Muscle layer of colon (tissue), 2 donors: ENCODE results near the gene SETBP1.

Experiments
- H3K27ac ChIP-seq: one replicate; pipeline ENCODE4 v1.7.0; 2013; ENCODE audit warnings: low read depth, mild to moderate bottlenecking, low read length, moderate library complexity
- H3K27me3 ChIP-seq, 2 donors: one replicate each; pipeline ENCODE4 v1.7.0; 2013; ENCODE audit warnings: low read length in 2 of 2, mild to moderate bottlenecking in 2 of 2; ENCODE audit not compliant: insufficient read depth in 2 of 2, control insufficient read depth in 1 of 2
- H3K36me3 ChIP-seq: one replicate; pipeline ENCODE4 v1.7.0; 2013; ENCODE audit warnings: mild to moderate bottlenecking, low read length; ENCODE audit not compliant: insufficient read depth
- H3K4me1 ChIP-seq: one replicate; pipeline ENCODE4 v1.7.0; 2013; ENCODE audit warnings: mild to moderate bottlenecking, low read length; ENCODE audit not compliant: insufficient read depth
- H3K4me3 ChIP-seq, 2 donors: one replicate each; pipeline ENCODE4 v1.7.0; 2013; ENCODE audit warnings: low read length in 2 of 2, low read depth in 1 of 2, mild to moderate bottlenecking in 1 of 2, moderate library complexity in 1 of 2
- H3K9ac ChIP-seq: one replicate; pipeline ENCODE4 v1.7.0; 2013; ENCODE audit warnings: low read length
- H3K9me3 ChIP-seq: one replicate; pipeline ENCODE4 v1.7.0; 2013; ENCODE audit warnings: mild to moderate bottlenecking, low read length
- donor health status: abdominal sarcoma.
- donor health status: Adenocarcinoma of cecum.

The SETBP1 gene

GRCh38 chr18:44841221-44841620, 160.5 kb downstream of the SETBP1 start:
- Histone ChIP-seq H3K36me3 (no peaks in the 10 kb centered on the region), H3K4me1 (peaks cover 66% of the 10 kb centered on the region), H3K9ac (no peak overlapping the region), H3K27me3 (no peaks in the 10 kb centered on the region), H3K4me3 (no peak overlapping the region), H3K27ac (no peak overlapping the region), H3K9me3 (no peaks in the 10 kb centered on the region)

- no peak overlapping the region for H3K9ac ChIP-seq
- H3K9me3 ChIP-seq, result no peaks in the 10 kb centered on the region
- H3K27me3 ChIP-seq, result no peaks in the 10 kb centered on the region
- H3K4me3 ChIP-seq, result no peak overlapping the region
- no peaks in the 10 kb centered on the region for H3K36me3 ChIP-seq
- no peak overlapping the region for H3K27ac ChIP-seq
- H3K4me1 ChIP-seq, result peaks cover 60% of the 10 kb centered on the region
Observed at GRCh38 chr18:44841752-44842587, 161.3 kb downstream of the SETBP1 start.

GRCh38 chr18:44842588-44843412, 162.1 kb downstream of the SETBP1 start:
- H3K4me1 ChIP-seq, result peaks cover 67% of the 10 kb centered on the region
- no peak overlapping the region for H3K4me3 ChIP-seq
- H3K27ac ChIP-seq, result no peak overlapping the region
- H3K27me3 ChIP-seq, result no peaks in the 10 kb centered on the region
- H3K9me3 ChIP-seq, result no peaks in the 10 kb centered on the region
- no peaks in the 10 kb centered on the region for H3K36me3 ChIP-seq
- H3K9ac ChIP-seq, result no peak overlapping the region

- H3K9me3 ChIP-seq, result no peaks in the 10 kb centered on the region
- H3K4me1 ChIP-seq, result peaks cover 62% of the 10 kb centered on the region
- no peaks in the 10 kb centered on the region for H3K36me3 ChIP-seq
- H3K27ac ChIP-seq, result no peak overlapping the region
- no peaks in the 10 kb centered on the region for H3K27me3 ChIP-seq
- no peak overlapping the region for H3K4me3 ChIP-seq
- no peak overlapping the region for H3K9ac ChIP-seq
Observed at GRCh38 chr18:44844486-44844885, 163.8 kb downstream of the SETBP1 start.

DNA sequence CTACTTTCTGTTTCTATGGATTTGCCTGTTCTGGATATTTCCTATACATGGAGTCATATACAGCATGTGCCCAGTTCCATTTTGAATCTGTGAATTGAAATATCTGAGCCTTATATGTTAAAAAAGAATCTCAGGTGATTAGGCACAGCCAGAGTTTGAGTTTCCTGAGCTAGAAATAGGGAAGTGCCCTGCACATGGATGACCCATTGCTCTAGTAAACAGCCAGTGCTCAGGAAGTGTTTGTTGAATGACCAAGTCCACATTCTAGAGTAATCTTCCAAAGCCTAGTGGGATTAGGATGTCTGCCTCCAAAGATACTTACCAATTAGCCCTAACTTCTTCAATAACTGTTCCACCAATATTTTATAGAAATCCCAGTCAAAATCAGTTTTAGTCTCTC, 165.8 kb downstream of the SETBP1 start:
- Histone ChIP-seq H3K4me1 (peaks cover 44% of the 10 kb centered on the region), H3K9me3 (no peaks in the 10 kb centered on the region), H3K27me3 (no peaks in the 10 kb centered on the region), H3K4me3 (no peak overlapping the region), H3K9ac (no peak overlapping the region), H3K36me3 (no peaks in the 10 kb centered on the region), H3K27ac (no peak overlapping the region)

GRCh38 chr18:44848644-44849335, 168.1 kb downstream of the SETBP1 start:
- H3K27ac ChIP-seq, result no peak overlapping the region
- H3K4me3 ChIP-seq, result no peak overlapping the region
- no peak overlapping the region for H3K9ac ChIP-seq
- no peaks in the 10 kb centered on the region for H3K9me3 ChIP-seq
- no peaks in the 10 kb centered on the region for H3K27me3 ChIP-seq
- H3K4me1 ChIP-seq, result peaks cover 33% of the 10 kb centered on the region
- no peaks in the 10 kb centered on the region for H3K36me3 ChIP-seq

DNA sequence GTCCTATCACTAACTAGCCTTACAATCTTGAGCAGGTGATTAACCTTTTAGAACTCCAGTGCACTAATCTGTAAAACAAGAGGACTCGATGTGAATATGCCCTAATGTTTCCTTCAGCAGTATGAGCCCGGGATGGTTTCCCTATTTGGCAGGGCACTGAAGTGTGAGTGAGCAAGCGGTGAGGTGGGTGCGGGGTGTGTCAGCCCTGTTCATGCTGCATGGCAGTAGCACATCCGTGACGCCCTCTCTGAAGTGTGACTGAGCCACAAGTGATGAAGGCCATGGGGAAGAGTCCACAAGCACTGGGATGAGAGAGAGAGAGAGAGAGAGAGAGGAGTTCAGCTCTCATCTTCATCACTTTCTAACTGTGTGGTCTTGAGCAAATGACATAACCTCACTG, 168.7 kb downstream of the SETBP1 start:
- H3K4me1 ChIP-seq, result peaks cover 32% of the 10 kb centered on the region
- H3K36me3 ChIP-seq, result no peaks in the 10 kb centered on the region
- H3K27ac ChIP-seq, result no peak overlapping the region
- H3K9me3 ChIP-seq, result no peaks in the 10 kb centered on the region
- no peak overlapping the region for H3K4me3 ChIP-seq
- H3K27me3 ChIP-seq, result no peaks in the 10 kb centered on the region
- H3K9ac ChIP-seq, result no peak overlapping the region

DNA sequence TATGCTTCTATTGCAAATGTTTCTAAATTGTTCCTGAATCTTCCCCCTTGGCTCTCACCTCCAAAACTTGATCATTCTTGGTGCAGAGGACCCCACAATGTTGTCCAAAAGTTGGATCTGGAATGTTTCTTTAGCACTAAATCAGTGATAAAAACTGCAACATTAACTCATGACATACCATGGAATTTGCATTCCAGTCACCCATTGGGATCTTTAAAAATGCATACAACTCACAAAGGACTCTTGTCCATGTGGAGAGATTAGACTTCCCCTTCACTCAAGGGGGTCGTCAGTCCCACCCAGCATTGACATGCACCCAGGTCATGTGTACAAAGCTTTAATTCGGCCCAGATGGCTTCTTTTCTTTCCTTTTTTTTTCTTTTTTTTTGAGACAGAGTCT, 169.3 kb downstream of the SETBP1 start:
- H3K9me3 ChIP-seq, result no peaks in the 10 kb centered on the region
- no peaks in the 10 kb centered on the region for H3K27me3 ChIP-seq
- no peak overlapping the region for H3K27ac ChIP-seq
- no peak overlapping the region for H3K4me3 ChIP-seq
- peaks cover 32% of the 10 kb centered on the region for H3K4me1 ChIP-seq
- no peak overlapping the region for H3K9ac ChIP-seq
- no peaks in the 10 kb centered on the region for H3K36me3 ChIP-seq

DNA sequence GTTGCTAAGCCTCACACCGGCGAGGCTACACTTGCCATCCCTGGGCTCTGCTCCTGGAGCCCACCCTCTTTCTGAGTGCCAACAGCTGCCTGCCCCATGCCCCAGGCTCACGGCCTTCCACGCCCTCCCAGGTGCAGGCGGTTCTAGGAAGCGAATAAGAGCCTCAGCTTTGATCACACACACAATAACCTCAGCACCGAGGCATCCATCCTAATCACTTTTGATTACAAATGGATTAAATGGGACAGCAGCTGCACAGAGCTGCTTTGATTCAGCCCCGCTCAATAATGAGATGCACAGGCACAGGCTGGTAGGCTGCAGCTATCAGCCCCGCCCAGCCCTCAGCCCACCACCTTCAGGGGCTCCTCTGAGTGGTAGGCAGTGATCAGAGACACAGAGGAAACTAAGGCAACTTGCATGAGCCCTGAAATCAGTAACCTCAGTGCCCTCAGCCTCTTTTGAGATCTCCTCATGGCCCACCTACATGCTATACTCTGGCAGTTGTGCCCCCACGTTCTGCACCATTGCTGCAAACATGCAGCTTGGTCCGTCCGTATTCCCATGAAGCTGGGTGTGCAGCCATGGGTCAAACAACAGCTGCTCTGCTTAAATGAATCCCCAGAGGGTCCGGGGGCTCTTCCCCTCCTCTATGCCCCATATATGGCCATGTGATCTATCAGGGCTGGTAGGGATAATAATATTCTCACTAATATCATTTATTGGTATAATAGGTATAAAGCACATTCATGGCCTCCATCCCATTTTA, 171.4 kb downstream of the SETBP1 start:
- Histone ChIP-seq H3K4me3 (no peak overlapping the region), H3K9me3 (no peaks in the 10 kb centered on the region), H3K4me1 (peaks cover 38% of the 10 kb centered on the region), H3K9ac (no peak overlapping the region), H3K27me3 (no peaks in the 10 kb centered on the region), H3K27ac (no peak overlapping the region), H3K36me3 (no peaks in the 10 kb centered on the region)

DNA sequence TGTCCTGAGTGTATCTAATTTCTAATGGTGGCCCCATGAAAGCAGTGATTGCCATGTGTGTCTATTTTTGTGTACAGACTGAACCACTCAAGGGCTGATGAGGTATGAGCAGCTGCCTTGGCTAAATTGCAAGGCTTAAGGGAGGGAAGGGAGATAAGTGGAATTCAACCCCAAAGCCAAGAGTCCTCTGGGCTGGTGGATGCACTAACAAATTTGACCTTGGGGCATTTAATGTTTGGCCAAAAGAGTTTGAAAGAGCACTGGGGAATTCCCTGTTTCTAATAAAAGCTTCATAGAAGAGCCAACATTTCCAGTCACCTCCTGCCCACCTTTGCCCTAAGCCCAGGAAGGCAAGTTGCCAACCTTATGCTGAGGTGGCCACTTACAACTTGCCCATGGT, 172.1 kb downstream of the SETBP1 start:
- H3K4me1 ChIP-seq, result peaks cover 38% of the 10 kb centered on the region
- no peaks in the 10 kb centered on the region for H3K9me3 ChIP-seq
- peak overlapping the region; percentile 22 for H3K27ac ChIP-seq
- H3K4me3 ChIP-seq, result no peak overlapping the region
- H3K27me3 ChIP-seq, result no peaks in the 10 kb centered on the region
- H3K9ac ChIP-seq, result no peak overlapping the region
- H3K36me3 ChIP-seq, result no peaks in the 10 kb centered on the region

DNA sequence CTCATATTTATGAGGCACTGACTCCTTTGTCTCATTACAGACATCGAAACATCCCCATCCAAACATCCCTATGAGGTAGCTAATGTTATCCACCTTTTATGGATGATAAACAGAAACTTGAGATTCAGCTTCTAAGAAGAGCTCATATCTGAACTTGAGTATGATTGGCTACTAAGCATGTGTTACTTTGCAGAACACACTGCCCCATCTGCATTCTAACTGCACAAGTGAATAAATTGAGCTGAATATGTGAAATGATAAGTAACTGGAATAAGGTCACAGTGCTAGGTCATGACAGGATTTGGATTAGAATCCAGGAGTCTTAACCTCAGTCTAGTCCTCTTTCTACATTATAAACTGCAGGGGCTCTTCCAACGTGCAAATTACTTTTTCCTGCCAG, 172.7 kb downstream of the SETBP1 start:
- H3K9me3 ChIP-seq, result no peaks in the 10 kb centered on the region
- no peaks in the 10 kb centered on the region for H3K27me3 ChIP-seq
- no peak overlapping the region for H3K4me3 ChIP-seq
- H3K27ac ChIP-seq, result no peak overlapping the region
- no peak overlapping the region for H3K9ac ChIP-seq
- peaks cover 41% of the 10 kb centered on the region for H3K4me1 ChIP-seq
- H3K36me3 ChIP-seq, result no peaks in the 10 kb centered on the region
